GM12892 (cell line): ENCODE results near the gene CCDC60.

Experiments
- DNase-seq: peaks from one replicate; pipeline ENCODE4 v3.0.0; 2011; ENCODE audit not compliant: insufficient read length
- FAIRE-seq: peaks from 2 replicates; lab custom pipeline; 2011; peaks lifted over from hg19 to GRCh38; lab: Jason Lieb, UNC
- POLR2A ChIP-seq: IDR thresholded peaks from 2 replicates; pipeline ENCODE4 v1.6.1; 2011; ENCODE audit warnings: low read depth, low read length, control low read depth
- POLR2AphosphoS5 ChIP-seq: IDR thresholded peaks from 2 replicates; pipeline ENCODE4 v1.6.1; 2011; ENCODE audit warnings: low read depth, low read length, control low read depth
- TAF1 ChIP-seq: IDR thresholded peaks from 2 replicates; pipeline ENCODE4 v1.6.1; 2011; ENCODE audit warnings: low read depth, mild to moderate bottlenecking, control low read depth, low read length, borderline replicate concordance

Gene CCDC60

GRCh38 chr12:119578112-119578511 lies 243.6 kb downstream of the CCDC60 start:
- DNase-seq (no peak), FAIRE-seq (no peak)
- TF ChIP-seq POLR2AphosphoS5 (no peak), TAF1 (no peak), POLR2A (no peak)

GRCh38 chr12:119589097-119589496 lies 254.6 kb downstream of the CCDC60 start:
- FAIRE-seq (no peak), DNase-seq (no peak)
- TF ChIP-seq POLR2AphosphoS5 (no peak), POLR2A (no peak), TAF1 (no peak)

DNA sequence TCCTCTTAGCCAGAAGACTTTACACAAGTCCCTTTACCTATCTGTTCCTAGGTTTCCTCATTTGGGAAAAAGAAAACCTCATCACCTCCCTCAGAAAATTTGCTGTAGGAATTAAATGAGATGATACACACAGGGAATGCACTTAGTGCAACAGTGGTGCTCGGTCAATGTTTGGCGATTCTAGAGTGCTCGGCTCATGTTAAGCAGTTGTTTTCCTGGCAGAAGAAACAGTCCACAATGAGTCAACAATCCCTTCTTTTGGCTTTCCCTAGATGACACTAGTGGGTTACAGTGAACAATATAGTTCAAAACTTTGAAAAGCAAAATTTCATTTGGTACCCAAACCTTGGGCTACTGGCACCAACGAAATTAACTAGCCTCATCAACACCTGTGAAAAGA lies 255.1 kb downstream of the CCDC60 start:
- FAIRE-seq: no peak

More for the DNA sequence above, 255.1 kb downstream of the CCDC60 start:
- no peak for DNase-seq
- TF ChIP-seq TAF1: no peak
- TF ChIP-seq POLR2AphosphoS5: no peak
- no peak for TF ChIP-seq POLR2A
